ENCODE data around the gene NRG3.
A peak's percentile ranks its signal among the peaks of the same experiment; 100 is the strongest.

Gene NRG3

DNA sequence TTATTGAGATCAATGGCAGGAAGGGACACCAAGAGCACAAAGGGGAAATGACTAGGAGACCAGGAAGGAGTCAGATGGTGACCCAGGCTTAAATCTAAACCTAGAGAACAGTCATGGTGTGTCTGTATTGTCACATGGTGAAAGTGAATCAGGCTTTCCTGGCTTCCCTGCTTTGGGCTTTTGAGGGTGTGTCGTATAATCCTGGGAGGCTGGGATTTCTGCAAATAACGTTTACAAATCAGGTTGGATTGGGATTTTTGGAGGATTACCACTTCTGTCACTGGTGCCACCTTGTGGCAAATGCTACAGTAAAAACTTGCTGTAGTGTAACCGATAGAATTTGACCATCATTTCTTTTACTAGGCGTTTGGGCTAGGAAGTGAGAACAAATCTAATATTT lies 502.6 kb downstream of the NRG3 start:
- DNase-seq (ENCODE audit: low read depth in 1 of 2, low spot score in 1 of 2): peak; percentile 9 to 73
- TF ChIP-seq JUND (IDR thresholded peaks at IDR 0.05; ENCODE audit: low read depth): no peak
- in situ Hi-C loops (cut with HindIII; ENCODE audit: low pct_unique_long_range_greater_than_20kb, low sequenced_read_pairs): no loop called here

DNA sequence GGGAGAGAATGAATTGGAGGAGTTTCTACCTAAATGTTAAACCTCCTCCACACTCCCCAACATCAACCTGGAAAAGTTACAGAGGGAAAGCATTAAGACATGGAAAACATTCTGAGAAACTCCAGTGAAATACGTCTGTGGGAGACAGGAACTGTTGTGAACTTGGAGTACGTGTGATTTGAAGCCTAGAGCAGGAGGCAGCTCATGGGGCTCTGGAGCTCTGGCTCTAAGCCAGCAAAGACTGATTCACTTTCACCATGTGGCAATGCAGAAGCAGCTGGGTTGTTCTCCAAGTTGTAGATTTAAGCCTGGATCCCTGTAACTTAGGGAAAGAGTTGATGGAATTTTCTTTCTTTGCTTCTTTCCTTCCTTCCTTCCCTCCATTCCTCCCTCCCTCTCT lies 503.2 kb downstream of the NRG3 start:
- peak in 1 of 2 experiments; percentile 35 for DNase-seq (ENCODE audit: low read depth in 1 of 2, low spot score in 1 of 2)
- TF ChIP-seq JUND (IDR thresholded peaks at IDR 0.05; ENCODE audit: low read depth): no peak
- in situ Hi-C loops (cut with HindIII; ENCODE audit: low pct_unique_long_range_greater_than_20kb, low sequenced_read_pairs): no loop called here

DNA sequence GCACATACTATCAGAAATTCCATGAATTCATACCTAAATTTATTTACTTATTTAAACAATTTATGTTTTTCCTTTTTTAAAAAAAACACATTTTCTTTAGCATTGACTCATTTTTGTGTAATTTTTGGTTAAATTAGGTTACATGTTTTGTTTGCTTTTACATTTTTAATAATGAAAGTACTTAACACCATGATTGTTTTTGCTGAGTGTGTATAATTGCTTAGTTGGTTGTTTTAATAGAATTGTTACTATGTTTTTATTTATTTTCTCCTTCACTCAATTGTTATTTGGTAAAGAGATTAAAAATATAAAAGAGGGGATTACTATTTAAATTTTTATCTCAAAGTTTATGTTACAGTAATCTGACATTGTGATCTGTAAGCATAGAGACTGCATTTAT lies 508.4 kb downstream of the NRG3 start:
- no peak for TF ChIP-seq JUND (IDR thresholded peaks at IDR 0.05; ENCODE audit: low read depth)
- DNase-seq (ENCODE audit: low read depth in 1 of 2, low spot score in 1 of 2): no peak
- in situ Hi-C loops (cut with HindIII; ENCODE audit: low pct_unique_long_range_greater_than_20kb, low sequenced_read_pairs): no loop called here

DNA sequence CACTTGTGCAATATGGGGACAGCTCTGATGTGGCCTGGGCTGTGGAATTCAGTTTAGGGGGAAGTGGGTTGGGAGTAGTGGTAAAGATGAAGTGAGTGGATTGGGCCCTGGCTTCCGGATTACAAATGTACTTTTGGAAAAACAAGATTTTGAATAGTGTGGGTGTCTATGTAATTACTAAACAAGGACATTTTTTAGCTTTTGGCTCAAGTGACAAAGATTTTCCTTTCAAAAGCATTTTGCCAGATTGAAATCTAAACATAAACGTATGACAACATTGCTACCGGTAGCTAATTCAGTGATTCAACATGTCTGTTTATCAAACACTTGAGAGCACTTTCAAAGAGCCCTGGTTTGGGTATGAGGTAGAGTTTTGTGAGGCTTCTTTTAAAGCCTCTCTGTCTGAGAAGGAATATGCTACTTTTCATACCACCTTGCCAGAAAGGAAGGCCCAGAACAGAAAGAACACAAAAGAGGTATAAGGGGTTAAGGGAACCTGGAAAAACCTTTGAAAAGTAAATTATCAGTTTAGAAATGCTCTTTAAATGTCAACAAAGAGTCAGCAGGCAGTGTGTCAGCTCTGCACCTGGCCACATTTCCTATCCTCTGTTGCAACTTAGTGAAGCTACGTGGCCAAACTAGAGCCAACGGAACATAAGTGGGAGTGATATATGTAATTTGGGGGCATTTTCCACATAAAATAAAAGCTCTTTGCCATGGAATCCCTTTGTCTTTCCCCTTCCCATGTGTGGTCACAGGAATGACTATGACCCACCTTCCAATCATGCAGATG lies 516.1 kb downstream of the NRG3 start:
- no peak for DNase-seq (ENCODE audit: low read depth in 1 of 2, low spot score in 1 of 2)
- in situ Hi-C loops (cut with HindIII; ENCODE audit: low pct_unique_long_range_greater_than_20kb, low sequenced_read_pairs): no loop called here
- no peak for TF ChIP-seq JUND (IDR thresholded peaks at IDR 0.05; ENCODE audit: low read depth)

DNA sequence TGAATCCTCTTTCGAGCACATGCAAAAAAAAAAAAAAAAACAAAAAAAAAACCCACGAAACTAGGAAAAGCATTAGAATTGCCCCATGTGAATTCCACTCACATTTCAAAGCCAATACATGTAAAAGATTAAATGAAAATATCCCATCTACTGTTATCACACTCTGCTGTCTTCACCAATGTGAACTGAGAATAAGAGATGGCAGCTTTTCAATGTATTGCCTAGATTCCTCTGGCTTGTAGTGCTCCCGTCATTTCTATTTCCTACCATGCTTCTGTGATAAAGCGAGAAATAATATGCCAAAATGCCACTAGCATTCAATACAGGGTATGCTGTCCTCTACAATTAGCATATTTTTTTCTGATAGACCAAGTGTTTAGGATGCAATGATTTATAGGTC lies 517.0 kb downstream of the NRG3 start:
- in situ Hi-C loops (cut with HindIII; ENCODE audit: low pct_unique_long_range_greater_than_20kb, low sequenced_read_pairs): no loop called here
- no peak for TF ChIP-seq JUND (IDR thresholded peaks at IDR 0.05; ENCODE audit: low read depth)
- DNase-seq (ENCODE audit: low read depth in 1 of 2, low spot score in 1 of 2): no peak

DNA sequence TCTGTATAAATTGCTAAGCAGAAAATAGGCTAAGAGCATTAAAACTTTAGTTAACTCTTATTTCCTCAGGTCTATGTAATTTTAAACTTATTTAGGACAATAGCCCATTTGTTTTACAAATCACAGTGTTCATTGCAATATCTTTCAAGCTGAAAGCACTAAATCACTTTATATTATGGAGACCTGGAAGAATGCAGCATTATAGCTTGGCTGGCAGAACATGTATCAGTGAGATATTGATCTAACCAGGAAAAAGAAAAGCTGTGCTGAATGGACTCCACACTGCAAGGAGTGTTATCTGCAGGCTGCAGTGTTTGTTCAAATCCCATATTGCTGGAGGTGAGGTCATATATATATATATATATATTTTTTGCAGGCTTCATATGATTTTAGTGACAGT lies 517.5 kb downstream of the NRG3 start:
- TF ChIP-seq JUND (IDR thresholded peaks at IDR 0.05; ENCODE audit: low read depth): no peak
- in situ Hi-C loops (cut with HindIII; ENCODE audit: low pct_unique_long_range_greater_than_20kb, low sequenced_read_pairs): no loop called here
- no peak for DNase-seq (ENCODE audit: low read depth in 1 of 2, low spot score in 1 of 2)

DNA sequence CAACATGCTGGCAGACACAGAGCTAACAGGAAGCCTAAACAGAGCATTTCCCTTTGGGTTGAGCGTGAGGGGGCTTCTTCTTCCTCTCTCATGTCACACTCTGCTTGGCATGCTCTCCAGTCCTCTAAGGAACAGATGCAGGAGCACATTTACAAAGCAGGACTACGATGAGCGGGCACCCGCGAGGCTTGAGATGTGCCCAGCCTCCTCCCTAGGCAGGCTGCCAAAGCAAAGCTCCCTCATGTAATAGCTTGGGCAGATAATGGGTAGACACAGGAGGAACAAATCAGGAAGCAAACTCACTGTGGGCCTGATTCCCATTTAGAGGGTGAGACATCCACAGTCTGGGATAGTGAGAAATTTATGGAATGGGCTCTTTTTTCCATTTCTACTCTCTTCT lies 519.1 kb downstream of the NRG3 start:
- in situ Hi-C loops (cut with HindIII; ENCODE audit: low pct_unique_long_range_greater_than_20kb, low sequenced_read_pairs): no loop called here
- TF ChIP-seq JUND (IDR thresholded peaks at IDR 0.05; ENCODE audit: low read depth): no peak
- no peak for DNase-seq (ENCODE audit: low read depth in 1 of 2, low spot score in 1 of 2)

DNA sequence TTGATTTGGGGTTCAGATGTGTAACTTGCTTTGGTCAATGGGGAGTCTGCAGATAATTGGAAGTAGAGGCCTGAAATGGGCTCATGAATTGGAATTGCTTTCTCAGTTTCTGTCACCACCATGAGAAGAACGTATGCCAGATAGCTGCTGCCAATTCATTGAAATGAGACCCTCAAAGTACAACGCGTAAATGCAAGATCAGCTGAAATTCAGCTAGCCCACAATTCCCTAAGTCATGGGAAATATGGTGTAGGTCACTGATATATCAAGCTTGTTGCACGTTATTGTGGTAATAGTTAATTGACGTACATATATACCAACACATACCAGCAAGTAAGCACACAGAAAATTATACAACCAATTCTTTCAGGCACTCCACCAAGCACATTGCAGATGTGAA lies 520.0 kb downstream of the NRG3 start:
- TF ChIP-seq JUND (IDR thresholded peaks at IDR 0.05; ENCODE audit: low read depth): no peak
- no peak for DNase-seq (ENCODE audit: low read depth in 1 of 2, low spot score in 1 of 2)
- in situ Hi-C loops (cut with HindIII; ENCODE audit: low pct_unique_long_range_greater_than_20kb, low sequenced_read_pairs): no loop called here

DNA sequence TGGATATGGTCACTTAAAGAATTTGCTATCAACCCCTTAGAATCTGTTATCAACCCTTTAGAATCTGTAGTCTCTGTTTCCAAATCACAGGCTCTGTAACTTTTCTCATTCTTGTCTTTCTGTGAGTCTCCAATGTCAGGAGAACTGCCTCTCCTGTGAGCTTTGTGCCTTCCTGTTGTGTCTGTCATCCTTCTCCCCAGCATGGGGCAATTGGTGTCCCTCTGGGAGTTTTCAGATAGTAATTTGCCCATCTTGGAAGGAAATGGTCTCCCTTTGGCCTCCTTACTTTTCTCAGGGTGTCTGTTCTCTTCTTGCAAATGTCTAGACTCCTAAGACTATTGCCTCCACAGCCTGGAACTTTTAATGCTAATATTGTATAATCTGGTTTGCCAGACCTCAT lies 521.9 kb downstream of the NRG3 start:
- no peak for DNase-seq (ENCODE audit: low read depth in 1 of 2, low spot score in 1 of 2)
- in situ Hi-C loops (cut with HindIII; ENCODE audit: low pct_unique_long_range_greater_than_20kb, low sequenced_read_pairs): no loop called here
- no peak for TF ChIP-seq JUND (IDR thresholded peaks at IDR 0.05; ENCODE audit: low read depth)

DNA sequence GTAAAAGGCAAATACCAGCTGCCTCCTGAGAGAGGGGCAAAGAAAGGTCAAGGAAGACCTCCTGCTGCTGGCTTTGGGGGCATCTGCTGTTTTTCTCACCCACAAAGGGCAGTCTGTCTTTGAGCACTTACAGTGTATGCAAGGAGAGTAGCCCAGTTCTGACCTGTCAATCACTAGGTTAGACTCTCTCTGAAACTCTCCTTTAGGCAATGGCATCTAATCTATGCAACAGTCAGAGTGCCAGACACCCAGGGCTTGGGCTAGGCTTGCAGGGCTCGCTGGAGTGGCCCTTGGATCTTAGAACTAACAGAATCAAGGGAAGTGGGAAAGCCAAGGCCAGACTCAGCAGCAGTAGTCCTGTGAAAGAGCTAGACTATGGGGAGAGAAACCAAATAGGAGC lies 522.9 kb downstream of the NRG3 start:
- peak in 1 of 2 experiments; percentile 37 for DNase-seq (ENCODE audit: low read depth in 1 of 2, low spot score in 1 of 2)
- in situ Hi-C loops (cut with HindIII; ENCODE audit: low pct_unique_long_range_greater_than_20kb, low sequenced_read_pairs): no loop called here
- TF ChIP-seq JUND (IDR thresholded peaks at IDR 0.05; ENCODE audit: low read depth): no peak

DNA sequence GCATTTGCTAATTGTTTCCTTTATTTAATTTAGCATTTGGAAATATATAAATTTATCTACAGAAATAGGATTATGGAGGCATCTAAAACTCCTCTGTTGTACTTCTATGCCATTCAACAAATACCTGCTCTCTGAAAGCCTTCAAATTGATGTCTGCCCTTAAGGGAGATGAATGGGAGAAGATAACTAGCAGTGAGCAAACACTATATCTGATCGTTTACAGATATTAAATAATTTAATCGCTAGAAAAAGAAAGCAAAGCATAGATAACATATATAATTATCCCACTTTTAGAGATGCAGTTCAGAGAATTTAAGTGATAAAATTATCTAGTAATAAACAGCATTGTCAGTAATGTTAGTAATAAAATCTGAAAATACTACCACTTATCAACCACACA lies 524.9 kb downstream of the NRG3 start:
- no peak for TF ChIP-seq JUND (IDR thresholded peaks at IDR 0.05; ENCODE audit: low read depth)
- in situ Hi-C loops (cut with HindIII; ENCODE audit: low pct_unique_long_range_greater_than_20kb, low sequenced_read_pairs): no loop called here
- no peak for DNase-seq (ENCODE audit: low read depth in 1 of 2, low spot score in 1 of 2)

DNA sequence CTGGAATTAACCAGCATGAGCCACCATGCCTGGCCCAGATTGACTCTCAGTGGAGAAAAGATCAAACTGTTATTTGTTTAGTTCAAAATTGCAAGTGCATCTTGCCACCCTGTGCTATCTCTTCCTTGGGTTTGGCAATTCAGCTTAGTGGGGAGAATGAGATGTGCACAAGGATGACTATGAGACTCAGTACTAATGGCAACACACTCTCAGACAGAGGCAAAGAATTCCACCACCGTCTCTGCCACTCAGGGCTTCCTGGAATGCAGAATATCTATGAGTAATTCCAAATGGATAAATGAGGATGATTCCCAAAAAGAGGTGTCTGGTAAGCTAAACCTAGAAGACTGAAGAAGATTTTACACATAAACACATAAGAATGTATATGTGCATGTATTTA lies 525.8 kb downstream of the NRG3 start:
- TF ChIP-seq JUND (IDR thresholded peaks at IDR 0.05; ENCODE audit: low read depth): no peak
- no peak for DNase-seq (ENCODE audit: low read depth in 1 of 2, low spot score in 1 of 2)
- in situ Hi-C loops (cut with HindIII; ENCODE audit: low pct_unique_long_range_greater_than_20kb, low sequenced_read_pairs): no loop called here

DNA sequence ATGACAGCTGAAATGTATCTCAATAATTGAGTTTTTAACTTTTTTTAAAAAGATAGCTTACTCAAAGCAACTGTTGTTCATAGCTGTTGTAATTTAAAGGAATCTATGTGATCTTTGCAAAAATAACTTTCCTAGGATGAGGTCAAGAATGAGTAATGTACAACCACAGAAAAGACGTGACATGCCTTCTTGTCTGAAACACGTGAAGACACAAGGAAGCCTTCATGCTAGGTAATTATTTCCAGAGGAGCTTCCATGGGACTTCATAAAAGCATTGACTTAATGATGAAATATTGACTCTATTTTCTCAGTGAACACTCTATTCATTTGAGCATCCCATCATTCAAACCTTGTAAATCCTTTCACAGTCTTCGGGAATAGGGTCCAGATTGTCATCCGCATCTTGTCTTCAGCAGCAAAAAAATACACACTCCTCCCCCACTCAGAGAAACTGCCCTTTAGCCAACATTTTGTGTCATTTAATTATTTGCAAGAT lies 528.0 kb downstream of the NRG3 start:
- DNase-seq (ENCODE audit: low read depth in 1 of 2, low spot score in 1 of 2): no peak
- TF ChIP-seq JUND (IDR thresholded peaks at IDR 0.05; ENCODE audit: low read depth): no peak
- in situ Hi-C loops (cut with HindIII; ENCODE audit: low pct_unique_long_range_greater_than_20kb, low sequenced_read_pairs): no loop called here

DNA sequence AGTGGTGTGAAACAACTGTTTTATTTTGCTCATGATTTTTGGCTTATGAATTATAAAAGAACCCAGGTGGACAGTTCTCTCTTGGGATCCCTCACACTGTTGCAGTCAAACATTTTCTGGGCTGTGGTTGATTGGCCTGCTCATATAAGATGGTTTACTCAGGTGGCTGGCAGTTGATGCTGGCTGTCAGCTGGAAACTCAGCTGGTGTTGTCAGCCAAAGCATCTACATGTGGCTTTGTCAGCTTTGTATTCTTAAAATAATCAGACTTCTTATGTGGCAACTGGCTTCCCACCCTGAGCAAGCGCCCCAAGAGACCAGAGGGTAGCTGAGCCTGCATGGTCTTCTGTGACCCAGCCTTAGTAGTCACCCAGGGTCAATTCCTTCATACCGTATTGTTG lies 534.7 kb downstream of the NRG3 start:
- no peak for TF ChIP-seq JUND (IDR thresholded peaks at IDR 0.05; ENCODE audit: low read depth)
- DNase-seq (ENCODE audit: low read depth in 1 of 2, low spot score in 1 of 2): no peak
- in situ Hi-C loops (cut with HindIII; ENCODE audit: low pct_unique_long_range_greater_than_20kb, low sequenced_read_pairs): no loop called here

Data from T47D (cell line).